Measurements from ENCODE around the gene CIDEC. TPM values are rescaled to one million over a fixed set of nuclear protein-coding genes. Genes with fewer than 3 reads are reported as not detected.

Gene CIDEC
- total and polyA plus RNA-seq, 2 of the 13 experiments (the other 11 are each of a cell fraction or from before 2014, with no cell fraction given) = 2.5 to 10.4 TPM

DNA sequence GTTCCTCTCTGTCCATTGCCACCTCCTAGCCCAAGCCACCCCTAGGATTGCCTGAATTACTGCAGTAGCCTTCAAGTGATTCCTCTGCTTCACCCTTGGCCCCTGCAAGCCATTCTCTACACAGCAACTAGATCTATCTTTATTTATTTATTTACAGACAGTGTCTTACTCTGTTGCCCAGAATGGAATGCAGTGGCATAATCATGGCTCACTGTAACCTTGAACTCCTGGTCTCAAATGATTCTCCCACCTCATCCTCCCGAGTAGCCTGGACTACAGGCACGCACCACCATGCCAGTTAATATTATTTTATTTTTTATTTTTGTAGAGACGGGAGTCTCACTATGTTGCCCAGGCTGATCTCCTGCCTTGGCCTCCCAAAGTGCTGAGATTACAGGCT lies 8.5 kb upstream of the CIDEC start (continued):
- TF ChIP-seq, protein P1, sequence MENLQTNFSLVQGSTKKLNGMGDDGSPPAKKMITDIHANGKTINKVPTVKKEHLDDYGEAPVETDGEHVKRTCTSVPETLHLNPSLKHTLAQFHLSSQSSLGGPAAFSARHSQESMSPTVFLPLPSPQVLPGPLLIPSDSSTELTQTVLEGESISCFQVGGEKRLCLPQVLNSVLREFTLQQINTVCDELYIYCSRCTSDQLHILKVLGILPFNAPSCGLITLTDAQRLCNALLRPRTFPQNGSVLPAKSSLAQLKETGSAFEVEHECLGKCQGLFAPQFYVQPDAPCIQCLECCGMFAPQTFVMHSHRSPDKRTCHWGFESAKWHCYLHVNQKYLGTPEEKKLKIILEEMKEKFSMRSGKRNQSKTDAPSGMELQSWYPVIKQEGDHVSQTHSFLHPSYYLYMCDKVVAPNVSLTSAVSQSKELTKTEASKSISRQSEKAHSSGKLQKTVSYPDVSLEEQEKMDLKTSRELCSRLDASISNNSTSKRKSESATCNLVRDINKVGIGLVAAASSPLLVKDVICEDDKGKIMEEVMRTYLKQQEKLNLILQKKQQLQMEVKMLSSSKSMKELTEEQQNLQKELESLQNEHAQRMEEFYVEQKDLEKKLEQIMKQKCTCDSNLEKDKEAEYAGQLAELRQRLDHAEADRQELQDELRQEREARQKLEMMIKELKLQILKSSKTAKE (CRISPR knock-in tag; IDR thresholded peaks at IDR 0.05; ENCODE audit: borderline replicate concordance) = no peak
- TF ChIP-seq NCOR1 (IDR thresholded peaks at IDR 0.05; ENCODE audit: borderline replicate concordance, low read length) = peak; percentile 38; the same call in 1 of the 2 replicates
- TF ChIP-seq, protein P2, sequence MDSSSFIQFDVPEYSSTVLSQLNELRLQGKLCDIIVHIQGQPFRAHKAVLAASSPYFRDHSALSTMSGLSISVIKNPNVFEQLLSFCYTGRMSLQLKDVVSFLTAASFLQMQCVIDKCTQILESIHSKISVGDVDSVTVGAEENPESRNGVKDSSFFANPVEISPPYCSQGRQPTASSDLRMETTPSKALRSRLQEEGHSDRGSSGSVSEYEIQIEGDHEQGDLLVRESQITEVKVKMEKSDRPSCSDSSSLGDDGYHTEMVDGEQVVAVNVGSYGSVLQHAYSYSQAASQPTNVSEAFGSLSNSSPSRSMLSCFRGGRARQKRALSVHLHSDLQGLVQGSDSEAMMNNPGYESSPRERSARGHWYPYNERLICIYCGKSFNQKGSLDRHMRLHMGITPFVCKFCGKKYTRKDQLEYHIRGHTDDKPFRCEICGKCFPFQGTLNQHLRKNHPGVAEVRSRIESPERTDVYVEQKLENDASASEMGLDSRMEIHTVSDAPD (CRISPR knock-in tag; IDR thresholded peaks at IDR 0.05) = no peak
- no peak for TF ChIP-seq RAD51 (IDR thresholded peaks at IDR 0.05; ENCODE audit: borderline replicate concordance)
- TF ChIP-seq ZEB1 (IDR thresholded peaks at IDR 0.05; ENCODE audit: insufficient replicate concordance, low read depth) = no peak
- no peak for TF ChIP-seq ZNF546 (CRISPR knock-in tag; conservative IDR thresholded peaks at IDR 0.05)
- TF ChIP-seq, protein P3, sequence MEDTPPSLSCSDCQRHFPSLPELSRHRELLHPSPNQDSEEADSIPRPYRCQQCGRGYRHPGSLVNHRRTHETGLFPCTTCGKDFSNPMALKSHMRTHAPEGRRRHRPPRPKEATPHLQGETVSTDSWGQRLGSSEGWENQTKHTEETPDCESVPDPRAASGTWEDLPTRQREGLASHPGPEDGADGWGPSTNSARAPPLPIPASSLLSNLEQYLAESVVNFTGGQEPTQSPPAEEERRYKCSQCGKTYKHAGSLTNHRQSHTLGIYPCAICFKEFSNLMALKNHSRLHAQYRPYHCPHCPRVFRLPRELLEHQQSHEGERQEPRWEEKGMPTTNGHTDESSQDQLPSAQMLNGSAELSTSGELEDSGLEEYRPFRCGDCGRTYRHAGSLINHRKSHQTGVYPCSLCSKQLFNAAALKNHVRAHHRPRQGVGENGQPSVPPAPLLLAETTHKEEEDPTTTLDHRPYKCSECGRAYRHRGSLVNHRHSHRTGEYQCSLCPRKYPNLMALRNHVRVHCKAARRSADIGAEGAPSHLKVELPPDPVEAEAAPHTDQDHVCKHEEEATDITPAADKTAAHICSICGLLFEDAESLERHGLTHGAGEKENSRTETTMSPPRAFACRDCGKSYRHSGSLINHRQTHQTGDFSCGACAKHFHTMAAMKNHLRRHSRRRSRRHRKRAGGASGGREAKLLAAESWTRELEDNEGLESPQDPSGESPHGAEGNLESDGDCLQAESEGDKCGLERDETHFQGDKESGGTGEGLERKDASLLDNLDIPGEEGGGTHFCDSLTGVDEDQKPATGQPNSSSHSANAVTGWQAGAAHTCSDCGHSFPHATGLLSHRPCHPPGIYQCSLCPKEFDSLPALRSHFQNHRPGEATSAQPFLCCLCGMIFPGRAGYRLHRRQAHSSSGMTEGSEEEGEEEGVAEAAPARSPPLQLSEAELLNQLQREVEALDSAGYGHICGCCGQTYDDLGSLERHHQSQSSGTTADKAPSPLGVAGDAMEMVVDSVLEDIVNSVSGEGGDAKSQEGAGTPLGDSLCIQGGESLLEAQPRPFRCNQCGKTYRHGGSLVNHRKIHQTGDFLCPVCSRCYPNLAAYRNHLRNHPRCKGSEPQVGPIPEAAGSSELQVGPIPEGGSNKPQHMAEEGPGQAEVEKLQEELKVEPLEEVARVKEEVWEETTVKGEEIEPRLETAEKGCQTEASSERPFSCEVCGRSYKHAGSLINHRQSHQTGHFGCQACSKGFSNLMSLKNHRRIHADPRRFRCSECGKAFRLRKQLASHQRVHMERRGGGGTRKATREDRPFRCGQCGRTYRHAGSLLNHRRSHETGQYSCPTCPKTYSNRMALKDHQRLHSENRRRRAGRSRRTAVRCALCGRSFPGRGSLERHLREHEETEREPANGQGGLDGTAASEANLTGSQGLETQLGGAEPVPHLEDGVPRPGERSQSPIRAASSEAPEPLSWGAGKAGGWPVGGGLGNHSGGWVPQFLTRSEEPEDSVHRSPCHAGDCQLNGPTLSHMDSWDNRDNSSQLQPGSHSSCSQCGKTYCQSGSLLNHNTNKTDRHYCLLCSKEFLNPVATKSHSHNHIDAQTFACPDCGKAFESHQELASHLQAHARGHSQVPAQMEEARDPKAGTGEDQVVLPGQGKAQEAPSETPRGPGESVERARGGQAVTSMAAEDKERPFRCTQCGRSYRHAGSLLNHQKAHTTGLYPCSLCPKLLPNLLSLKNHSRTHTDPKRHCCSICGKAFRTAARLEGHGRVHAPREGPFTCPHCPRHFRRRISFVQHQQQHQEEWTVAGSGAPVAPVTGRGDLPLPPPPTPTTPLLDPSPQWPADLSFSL (CRISPR knock-in tag; IDR thresholded peaks at IDR 0.05) = no peak
- TF ChIP-seq RXRB (CRISPR knock-in tag; IDR thresholded peaks at IDR 0.05; ENCODE audit: borderline replicate concordance) = peak; percentile 42; the same call in 1 of the 2 replicates
- TF ChIP-seq ZNF672 (CRISPR knock-in tag; IDR thresholded peaks at IDR 0.05) = no peak
- TF ChIP-seq, protein P4, sequence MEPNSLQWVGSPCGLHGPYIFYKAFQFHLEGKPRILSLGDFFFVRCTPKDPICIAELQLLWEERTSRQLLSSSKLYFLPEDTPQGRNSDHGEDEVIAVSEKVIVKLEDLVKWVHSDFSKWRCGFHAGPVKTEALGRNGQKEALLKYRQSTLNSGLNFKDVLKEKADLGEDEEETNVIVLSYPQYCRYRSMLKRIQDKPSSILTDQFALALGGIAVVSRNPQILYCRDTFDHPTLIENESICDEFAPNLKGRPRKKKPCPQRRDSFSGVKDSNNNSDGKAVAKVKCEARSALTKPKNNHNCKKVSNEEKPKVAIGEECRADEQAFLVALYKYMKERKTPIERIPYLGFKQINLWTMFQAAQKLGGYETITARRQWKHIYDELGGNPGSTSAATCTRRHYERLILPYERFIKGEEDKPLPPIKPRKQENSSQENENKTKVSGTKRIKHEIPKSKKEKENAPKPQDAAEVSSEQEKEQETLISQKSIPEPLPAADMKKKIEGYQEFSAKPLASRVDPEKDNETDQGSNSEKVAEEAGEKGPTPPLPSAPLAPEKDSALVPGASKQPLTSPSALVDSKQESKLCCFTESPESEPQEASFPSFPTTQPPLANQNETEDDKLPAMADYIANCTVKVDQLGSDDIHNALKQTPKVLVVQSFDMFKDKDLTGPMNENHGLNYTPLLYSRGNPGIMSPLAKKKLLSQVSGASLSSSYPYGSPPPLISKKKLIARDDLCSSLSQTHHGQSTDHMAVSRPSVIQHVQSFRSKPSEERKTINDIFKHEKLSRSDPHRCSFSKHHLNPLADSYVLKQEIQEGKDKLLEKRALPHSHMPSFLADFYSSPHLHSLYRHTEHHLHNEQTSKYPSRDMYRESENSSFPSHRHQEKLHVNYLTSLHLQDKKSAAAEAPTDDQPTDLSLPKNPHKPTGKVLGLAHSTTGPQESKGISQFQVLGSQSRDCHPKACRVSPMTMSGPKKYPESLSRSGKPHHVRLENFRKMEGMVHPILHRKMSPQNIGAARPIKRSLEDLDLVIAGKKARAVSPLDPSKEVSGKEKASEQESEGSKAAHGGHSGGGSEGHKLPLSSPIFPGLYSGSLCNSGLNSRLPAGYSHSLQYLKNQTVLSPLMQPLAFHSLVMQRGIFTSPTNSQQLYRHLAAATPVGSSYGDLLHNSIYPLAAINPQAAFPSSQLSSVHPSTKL (CRISPR knock-in tag; IDR thresholded peaks at IDR 0.05) = peak; percentile 58; the same call in 1 of the 2 replicates
- TF ChIP-seq, protein P5, sequence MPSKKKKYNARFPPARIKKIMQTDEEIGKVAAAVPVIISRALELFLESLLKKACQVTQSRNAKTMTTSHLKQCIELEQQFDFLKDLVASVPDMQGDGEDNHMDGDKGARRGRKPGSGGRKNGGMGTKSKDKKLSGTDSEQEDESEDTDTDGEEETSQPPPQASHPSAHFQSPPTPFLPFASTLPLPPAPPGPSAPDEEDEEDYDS (CRISPR knock-in tag; IDR thresholded peaks at IDR 0.05) = no peak
- no peak for TF ChIP-seq ZNF343 (CRISPR knock-in tag; IDR thresholded peaks at IDR 0.05)
- TF ChIP-seq, protein P6, sequence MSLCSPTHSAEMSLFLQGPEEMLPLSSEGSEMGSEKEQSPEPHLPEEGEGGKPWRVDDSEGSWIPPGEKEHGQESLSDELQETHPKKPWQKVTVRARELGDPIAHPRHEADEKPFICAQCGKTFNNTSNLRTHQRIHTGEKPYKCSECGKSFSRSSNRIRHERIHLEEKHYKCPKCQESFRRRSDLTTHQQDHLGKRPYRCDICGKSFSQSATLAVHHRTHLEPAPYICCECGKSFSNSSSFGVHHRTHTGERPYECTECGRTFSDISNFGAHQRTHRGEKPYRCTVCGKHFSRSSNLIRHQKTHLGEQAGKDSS (CRISPR knock-in tag; IDR thresholded peaks at IDR 0.05; ENCODE audit: borderline replicate concordance, low read depth) = no peak
- TF ChIP-seq SIX1 (CRISPR knock-in tag; IDR thresholded peaks at IDR 0.05; ENCODE audit: borderline replicate concordance) = no peak

Data from HepG2 (cell line).